Anterior cingulate cortex (tissue), 58 donors: ENCODE measurements around the gene GNAI1.
A peak's percentile ranks its signal among the peaks of the same experiment; 100 is the strongest.

ENCODE experiments used
- DNase-seq, 58 donors: peaks; one replicate each; lab custom pipeline; 2025; lab: John Stamatoyannopoulos, UW

GNAI1 gene

DNA sequence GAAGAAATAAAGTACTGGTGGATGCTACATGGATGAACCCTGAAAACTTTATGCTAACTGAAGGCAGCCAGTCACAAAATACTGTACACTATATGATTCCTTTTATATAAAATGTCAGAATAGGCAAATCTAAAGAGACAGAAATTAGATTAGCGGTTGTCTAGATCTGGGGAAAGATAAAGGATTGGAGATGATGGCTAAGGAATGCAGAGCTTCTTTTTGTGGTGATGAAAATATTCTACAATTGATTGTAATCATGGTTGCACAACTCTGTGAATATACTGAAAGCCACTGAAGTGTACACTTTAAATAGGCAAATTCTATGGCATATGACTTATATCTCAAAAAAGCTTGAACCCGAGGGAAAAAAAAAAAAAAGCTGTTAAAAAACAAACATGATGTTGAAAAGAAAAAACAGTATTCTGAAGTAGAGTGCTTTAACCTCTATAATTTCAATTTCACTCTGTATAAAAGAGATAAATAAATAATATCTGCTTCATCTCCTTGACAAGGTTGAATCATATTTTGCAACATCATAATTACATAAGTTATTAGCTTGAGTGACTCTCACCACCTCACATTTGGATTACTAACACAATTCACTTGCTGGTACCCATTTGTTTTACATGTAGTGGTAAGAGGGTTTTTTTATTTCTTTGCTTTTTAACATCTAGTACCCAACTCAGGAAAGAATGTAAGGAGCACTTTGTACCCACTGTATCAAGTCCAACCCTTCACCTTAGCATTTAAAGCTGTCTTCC, 2.8 kb upstream of the GNAI1 start:
- DNase-seq: no peak

DNA sequence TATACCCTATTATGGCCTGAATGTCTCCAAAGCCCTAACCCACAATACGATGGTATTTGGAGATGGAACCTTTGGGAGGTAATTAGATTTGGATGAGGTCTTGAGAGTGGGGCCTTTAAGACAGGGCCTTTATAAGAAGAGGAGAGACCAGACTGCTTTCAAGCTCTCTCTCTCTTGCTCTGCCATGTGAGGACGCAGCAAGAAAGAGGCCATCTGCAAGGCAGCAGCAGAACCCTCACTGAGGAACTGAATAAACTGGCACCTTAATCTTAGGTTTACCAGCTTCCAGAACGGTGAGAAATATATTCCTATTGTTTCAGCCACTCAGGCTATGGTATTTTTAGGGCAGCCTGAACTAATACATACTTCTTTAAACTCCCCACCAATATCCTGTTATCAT, 2.0 kb upstream of the GNAI1 start:
- DNase-seq: no peak

DNA sequence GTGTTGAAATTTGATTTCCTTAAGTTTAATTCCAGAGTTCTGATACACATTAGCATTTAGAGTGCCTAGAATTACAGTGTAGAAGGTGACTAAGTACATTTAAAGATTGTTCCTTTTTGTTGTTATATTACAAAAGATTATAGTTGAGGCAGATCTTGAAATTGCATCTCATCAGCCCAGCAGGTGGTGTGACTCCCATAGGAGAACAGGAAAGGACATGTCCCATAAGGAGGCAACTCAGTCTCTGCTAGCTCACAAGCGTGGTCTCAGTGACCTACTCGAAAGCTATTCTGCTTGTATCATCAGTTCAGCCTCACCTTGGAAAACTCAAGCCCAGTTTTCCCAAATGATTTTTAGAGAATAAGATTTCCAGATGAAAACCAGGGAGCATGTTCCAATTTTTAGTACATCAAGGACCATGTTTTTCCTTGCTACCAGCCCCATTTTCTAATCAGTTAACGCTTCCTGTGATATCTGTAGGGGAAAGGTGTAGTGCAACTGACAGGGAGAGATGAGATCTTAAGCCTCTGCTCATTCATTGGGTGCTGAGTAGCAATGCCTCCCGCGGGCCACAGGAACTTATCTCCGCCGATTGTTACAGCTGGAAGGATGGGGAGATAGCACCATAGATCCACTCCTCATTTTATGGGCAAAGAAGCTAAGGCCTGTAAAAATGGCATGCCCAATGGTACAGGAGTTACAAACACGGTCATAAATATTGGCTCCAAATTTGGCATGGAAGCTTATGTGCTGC, 1.1 kb upstream of the GNAI1 start:
- DNase-seq: peak in 7 of 58 donors; percentile 2 to 37 (median 14)

DNA sequence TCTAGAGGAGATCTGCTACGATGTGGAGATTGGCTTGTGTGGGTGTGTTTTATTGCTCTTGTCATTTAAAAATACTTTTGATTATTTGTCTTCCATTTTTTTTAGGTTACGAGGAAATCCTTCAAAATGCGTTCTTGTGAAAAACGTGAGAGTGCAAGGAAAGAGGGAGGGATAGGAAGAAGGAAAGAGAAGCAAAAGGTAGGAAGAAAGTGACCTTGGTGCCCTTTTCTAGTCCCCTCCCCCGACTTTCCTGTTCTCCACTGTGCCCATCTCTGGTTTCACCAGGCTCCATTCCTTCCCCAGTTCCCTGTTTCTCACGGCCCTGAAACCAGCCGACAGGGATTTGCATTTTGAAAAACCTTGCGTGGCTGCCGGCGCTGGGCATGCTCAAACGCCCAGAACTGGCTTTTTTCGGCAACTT, 506 bp upstream of the GNAI1 start:
- peak in 12 of 58 donors; percentile 5 to 83 (median 74) for DNase-seq

DNA sequence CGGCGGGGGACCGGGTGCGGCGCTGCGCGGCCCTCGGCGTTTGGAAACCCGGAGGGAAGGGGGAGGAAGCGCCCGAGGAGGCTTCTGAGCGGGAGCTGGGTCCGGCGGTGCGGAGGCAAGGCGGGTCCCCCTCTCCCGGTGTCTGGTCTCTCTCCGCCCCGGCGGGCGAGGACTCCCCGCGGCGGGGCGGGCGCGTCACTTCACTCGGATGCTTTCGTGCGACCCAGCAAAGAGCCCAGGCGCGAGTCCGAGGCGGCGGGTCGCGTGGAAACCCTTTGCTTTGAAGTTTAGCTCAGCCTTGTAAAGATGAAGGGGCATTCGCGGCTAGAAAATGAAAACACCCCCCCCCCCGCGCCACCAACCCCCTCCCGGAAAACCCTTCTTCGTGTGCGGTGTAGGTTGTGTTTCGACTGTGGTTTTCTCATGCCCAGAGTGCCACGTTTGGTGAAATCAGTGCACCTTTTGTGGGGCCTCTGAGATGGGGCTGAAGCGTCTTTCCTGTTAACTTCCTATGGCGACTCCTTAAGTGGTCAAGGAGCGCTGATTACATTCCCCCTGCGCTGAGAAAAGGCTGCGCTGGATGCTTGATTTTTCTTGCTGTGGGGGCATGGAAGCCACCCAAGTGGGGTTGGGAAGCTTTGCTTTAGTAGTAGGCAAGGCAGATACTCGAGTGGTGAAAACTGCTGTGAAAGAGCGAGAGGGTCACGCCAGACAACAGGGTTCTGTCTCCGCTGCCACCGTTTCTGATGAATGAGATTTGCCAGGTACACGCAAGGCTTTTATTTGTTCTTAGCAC, 876 bp downstream of the GNAI1 start:
- peak in 26 of 58 donors; percentile 25 to 75 (median 58) for DNase-seq

DNA sequence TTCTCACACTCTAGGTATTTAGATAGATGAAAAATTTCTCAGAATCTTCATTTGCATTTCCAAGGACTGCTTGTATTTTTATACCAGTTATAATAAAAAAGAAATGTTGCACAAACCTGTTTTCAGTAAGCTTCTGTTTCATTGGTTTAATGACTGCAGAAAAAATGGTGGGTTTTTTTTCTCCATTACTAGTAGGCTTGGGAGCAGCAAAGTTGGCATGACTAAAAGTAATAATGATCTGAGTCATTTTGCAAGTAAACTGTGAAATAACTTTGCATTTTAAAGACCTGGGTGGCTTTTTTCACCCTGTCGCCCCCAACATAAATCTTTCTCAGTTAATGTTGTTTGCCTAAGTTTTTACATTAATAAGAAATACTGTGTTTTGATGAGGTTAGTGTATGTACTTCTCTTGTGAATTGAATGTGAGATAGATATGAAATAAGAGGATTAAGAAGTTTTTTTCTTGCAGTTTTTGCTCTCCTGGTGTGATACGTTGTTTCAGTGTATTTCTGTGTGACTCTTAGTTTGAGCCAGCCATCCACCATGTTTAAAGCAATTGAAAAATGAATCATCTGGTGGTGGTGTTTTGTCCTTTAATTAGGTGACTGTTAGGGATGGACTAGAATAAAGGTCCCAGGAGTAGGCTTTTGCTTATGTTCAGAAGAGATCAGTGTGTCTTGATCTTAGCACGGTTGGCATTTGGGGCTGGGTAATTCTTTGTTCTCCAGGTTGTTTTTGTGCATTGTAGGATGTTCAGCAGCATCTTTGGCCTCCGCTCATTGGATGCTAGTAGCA, 1.8 kb downstream of the GNAI1 start:
- DNase-seq: no peak

DNA sequence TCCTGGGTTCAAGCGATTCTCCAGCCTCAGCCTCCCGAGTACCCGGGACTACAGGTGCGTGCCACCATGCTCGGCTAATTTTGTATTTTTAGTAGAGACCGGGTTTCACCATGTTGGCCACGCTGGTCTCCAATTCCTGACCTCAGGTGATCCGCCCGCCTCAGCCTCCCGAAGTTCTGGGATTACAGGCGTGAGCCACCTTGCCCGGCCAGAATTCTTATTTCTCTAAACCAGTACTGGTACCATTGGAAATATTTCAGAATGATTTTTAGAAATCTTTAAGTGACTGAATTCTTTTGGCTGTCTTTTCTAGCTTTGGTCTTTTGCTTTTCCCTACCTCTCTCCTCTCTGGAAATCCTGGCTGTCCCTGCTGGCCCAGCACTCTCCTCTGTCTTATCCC, 2.8 kb downstream of the GNAI1 start:
- DNase-seq: no peak

DNA sequence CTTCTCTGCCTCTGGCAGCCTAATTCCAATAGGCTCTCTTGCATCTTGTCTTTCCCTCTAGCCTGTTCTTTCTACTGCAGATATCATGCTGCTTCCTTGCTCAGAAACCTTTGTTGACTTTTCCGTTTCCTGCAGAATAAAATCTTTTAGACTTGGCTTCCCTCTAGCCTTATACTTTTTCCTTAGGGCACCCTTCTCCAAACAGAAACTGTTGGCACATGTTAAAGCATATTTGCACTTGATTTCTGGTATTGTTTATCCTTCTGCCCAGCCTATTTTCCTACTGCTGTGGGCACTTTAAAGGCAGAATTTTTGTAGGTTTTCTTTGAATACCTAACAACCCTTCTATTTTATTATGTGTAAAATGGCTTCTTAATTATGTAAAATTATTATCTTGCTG, 4.6 kb downstream of the GNAI1 start:
- DNase-seq: no peak

DNA sequence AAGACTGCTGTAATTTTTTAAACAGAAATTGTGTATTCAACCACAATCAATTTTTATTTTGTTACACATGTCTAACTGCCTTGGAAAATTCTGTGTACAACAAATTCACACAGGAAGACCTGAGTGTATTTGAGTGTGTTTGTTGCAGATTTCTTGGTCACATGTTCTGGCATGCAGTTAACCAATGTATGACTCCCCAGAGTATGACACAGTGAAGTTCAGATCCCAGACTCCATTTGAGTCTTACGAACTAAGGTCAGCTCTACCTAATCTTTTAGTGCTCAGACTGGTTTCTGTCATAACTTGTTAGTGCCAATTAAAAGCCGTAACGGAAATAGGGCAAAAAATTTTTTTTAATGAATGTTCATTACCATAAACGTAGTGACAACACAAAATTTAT, 5.8 kb downstream of the GNAI1 start:
- DNase-seq: no peak

DNA sequence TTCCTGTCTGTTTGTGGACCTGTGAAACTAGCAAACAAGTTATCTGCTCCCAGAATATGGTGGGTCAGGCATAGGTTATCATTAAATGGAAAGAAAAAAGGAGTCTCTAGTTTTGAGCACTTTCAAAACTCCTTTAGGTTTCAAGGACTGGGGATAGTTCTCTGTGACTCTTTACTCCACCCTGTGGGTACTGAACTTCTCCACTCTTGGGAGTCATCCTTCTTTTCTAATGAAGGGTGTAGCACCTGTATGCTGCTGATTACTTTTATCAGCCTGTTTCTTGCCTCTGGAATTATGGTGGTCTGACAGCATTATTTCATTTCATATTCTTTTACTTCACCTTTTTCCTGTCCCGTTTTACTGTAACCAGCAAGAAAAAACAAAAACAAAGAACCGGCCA, 6.7 kb downstream of the GNAI1 start:
- DNase-seq: no peak

DNA sequence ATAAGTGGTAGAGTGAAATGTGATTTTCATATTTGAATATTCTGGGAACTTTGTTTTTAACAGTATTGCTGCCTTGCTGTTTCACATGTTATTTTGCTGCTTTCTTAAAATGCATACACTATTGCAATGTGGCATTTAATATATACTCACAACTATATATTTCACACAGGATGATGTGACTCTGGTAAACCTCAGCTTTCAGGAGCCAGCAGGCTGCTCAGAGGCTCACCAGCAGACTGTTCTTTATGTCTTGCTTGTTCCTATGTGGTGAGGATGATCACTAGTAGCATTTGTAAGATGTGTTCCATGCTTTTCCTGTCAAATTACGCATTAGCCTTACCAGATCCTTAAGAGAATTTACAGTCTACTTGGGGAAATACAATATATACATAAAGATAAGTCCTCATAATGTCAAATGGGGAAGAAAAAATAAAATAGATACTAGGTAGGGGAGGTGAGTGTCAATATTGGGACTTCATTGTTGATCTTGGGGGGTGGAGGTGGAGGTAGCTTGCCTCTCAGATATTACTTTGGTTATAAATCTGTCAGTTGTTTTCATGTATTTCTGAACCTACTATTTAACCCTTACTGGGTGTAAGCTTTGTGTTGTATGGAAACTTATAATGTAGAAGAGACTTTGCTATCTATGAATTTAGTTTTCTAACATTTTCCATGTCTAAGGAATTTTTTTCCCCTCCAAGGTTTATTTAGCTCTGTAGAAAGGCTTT, 8.4 kb downstream of the GNAI1 start:
- DNase-seq: no peak

DNA sequence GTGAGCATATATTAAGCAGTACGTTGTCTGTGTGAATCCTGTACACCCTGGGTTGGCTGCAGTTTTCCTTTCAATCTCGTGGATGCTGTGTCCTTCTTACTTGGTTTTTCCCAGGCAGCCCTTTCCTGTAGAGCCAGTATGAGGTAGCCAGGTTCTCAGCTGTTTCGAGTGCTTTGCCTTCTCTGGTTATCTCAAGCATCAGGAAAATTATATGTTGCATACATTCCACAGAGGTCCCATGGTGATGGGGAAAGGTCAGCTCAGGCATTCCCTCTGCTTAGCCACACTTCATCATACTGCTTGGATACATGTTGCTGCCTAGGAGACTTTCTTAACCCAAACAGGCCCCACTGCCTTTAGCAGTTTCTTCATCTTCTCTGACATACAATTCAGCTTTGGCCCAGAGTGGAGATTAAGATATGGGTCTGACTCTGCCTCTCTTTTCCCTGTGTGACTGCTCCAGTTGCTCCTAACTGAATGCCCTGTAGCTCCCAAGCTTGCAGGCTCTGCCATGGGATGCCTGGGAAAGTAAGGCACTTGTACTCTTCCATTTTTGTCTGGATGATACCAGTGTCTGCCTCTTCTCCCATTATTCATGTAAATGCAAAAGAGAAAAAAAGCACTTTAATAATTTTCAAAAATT, 11.3 kb downstream of the GNAI1 start:
- no peak for DNase-seq

DNA sequence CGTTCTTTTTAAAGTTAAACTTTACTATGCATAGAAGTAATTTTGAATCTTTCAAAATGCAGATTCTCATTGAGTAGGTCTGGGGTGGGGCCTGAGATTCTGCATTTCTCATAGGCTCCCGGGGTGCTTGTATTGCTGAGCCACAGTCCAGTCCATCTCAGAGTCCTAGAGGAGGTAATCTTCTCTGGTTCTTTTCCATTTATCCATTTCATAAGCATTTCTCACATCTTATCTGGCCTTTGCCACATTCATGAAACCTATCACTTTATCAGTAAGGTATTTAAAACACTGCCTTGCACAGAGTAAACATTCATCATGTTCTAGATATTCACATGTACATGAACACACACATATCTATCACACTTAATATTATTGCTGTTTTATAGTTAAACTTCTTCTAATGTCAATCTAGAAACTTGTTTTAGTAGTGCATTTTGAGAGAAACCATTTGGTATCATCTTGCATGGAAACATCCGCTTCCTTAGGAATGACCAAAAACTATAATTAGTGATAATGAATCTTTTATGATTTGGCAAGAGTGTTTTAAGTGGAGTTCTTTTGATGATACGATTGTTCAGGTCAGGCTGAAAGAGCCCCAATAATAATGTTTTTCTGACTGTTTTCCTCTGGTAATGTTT, 12.0 kb downstream of the GNAI1 start:
- DNase-seq: no peak

DNA sequence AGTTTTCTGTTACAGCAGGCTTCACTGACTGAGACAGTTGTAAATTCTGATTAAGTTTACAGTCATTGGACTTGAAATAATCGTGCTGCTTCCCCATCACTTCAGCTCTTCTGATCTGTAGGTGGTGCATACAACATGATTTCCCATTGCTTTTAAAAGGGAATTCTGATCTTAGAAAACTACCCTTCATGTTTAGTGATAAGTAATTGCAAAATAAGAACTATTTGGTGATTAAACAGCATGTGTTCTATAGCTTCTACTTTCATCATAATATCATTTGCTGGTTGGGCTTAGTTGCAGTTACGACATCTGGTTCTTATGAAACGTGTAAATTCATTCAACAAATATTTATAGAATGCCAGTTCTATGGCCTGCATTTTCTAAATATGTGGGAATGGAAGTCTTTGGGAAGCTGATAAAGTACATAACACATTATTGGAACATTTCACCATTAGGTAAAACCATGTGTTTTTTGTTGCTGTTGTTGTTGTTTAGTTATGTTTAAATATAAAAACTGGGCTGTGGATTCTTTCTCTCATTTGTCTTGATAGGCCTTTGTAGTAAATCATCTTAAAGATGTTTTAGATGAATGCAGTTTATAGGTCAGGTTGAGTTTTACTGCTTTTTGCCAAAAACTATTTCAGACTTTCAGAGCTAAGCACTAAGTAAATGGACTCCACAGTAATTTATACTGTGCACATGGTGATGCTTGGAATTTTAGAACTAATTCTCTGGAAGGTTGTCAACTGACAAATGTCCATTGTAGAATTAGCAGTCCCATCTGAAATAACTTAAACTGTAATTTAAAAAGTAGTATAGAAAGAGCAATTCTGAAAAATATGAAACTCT, 13.1 kb downstream of the GNAI1 start:
- no peak for DNase-seq

DNA sequence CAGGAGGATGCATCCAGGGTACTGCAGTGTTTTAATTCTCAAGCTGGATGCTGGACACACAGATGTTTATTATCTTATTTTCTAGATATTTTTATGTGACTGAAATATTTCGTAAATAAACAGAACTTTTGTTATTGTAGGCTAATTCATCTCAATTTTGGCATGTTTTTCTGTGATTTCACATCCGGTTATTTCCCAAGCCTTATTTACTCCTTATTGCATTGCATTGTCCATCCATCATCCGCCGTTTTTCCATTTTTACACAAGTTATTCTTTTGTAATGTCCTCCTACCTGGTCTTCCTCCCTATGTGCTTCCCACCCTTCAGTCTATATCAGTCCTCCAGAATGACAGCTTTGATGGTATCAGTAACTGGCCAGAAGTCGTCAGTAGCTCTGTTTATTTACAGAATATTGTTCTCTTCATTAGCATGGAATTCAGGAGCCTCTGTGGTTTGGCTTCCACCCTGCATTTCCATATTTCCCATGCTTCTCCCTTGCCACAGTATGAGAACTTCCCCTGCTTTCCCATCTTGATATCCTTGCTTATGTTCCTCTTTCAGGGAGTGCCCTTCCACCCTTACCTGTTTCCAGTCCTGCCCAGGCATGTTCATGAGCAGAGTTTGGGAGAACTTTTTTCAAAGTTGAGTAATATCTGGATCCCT, 16.1 kb downstream of the GNAI1 start:
- DNase-seq: no peak

DNA sequence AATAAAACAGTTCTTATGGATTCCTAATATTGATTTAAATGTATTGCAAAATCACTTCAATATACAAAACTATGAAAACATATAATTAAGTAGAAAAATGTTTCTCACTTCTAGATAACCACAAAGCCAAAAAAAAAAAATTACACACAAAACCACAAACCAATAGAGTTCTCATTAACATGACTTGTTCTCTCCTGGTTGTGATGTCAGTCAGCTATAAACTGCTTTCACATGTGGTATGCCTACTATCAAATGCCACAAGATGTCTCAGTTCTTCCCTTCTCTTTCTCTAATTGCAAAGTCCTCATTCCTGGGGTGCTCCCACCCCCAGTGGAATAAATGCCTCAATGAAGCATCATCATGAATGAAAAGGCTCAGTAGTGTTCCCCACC, 16.6 kb downstream of the GNAI1 start:
- no peak for DNase-seq

DNA sequence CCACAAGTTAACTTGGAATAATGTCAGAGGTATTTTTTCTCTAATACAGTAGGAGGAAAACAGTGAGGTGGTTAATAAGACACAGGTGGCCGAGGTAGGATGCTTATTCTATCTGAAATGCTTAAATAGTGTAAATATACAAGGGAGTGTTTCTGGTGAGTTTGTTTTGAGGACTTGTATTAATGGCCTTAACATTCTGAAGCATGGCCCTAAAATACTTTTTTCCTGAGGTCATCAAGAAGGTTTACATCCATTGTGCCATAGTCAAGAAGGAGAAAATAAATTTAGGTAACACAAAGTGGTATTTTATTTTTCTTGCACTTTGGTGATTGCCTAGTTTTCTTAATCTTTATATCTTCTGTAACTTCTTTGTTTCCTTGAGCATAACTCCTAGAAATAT, 18.8 kb downstream of the GNAI1 start:
- DNase-seq: no peak
